Stimulated activated memory B cell treated with anti-CD40 and anti-IgM and Interleukin-4, amounts not matched to agents 10 μg/mL and 1 μg/mL and 100 μg/mL, for 72 hours (primary cell): ENCODE data around the gene PARD3.
"Not testable (repeated sequence)": the region's sequence is repeated elsewhere in the genome, so short reads cannot be mapped to it uniquely, and the experiment has no call there.

Experiments
- ATAC-seq: fragments of 150-1000 bp; cut with Tn5 transposase; 2 replicates; pipeline ENCODE4 v1.10.0; 2021
- H3K27ac Mint-ChIP-seq: one replicate; pipeline ENCODE4 v1.8.0; 2022; ENCODE audit warnings: mild to moderate bottlenecking, mixed read lengths
- H3K27me3 Mint-ChIP-seq: one replicate; pipeline ENCODE4 v1.8.0; 2022; ENCODE audit warnings: mixed read lengths
- H3K36me3 Mint-ChIP-seq: one replicate; pipeline ENCODE4 v1.8.0; 2022; ENCODE audit warnings: mixed read lengths
- H3K4me1 Mint-ChIP-seq: one replicate; pipeline ENCODE4 v1.8.0; 2022; ENCODE audit warnings: mixed read lengths
- H3K4me3 Mint-ChIP-seq: one replicate; pipeline ENCODE4 v1.8.0; 2022; ENCODE audit warnings: mild to moderate bottlenecking, moderate library complexity, mixed read lengths
- H3K9me3 Mint-ChIP-seq: one replicate; pipeline ENCODE4 v1.8.0; 2022; ENCODE audit warnings: mixed read lengths

Gene PARD3

GRCh38 chr10:34756584-34756983, 58.5 kb downstream of the PARD3 start:
- ATAC-seq, result no peak
- Mint-ChIP-seq H3K27ac (no peak overlapping the region), H3K4me3 (no peak overlapping the region), H3K36me3 (no peaks in the 10 kb centered on the region), H3K9me3 (no peaks in the 10 kb centered on the region), H3K4me1 (no peaks in the 10 kb centered on the region), H3K27me3 (no peaks in the 10 kb centered on the region)

DNA sequence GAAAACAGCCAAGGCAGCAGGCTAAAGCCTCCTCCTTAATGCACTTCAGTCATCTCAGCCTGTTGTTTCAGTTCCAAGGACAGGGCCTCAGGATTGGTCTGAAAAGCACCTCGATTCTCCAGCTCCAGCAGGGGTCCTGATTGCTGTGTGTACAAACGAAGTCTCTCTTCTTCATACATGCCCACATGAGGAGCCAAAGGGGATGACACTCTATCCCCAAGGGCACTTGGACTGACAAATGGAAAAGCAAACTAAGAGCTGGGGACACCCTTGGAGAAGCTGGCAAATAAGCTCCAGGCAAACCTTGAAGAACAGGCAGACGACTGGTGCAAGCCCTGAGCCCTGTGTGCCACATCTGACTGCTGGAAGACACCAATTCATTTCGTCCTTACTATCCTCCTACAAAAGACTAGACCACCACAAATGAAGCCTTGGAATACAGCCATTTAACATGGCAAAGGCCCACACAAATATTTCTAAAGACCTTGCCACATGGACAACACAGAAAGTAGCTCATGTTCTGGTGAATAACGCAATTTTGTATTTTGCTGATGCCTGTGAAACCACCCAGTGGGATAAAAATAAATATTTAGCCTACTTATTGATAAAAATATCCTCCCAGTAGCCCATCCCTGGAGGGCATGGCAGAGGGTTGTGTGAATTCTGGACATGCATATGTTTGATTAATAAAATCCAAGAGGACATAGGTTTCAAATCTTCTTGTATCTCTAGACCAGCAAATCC, 61.9 kb downstream of the PARD3 start:
- H3K27ac Mint-ChIP-seq, result no peak overlapping the region
- ATAC-seq, result no peak
- no peaks in the 10 kb centered on the region for H3K4me1 Mint-ChIP-seq
- H3K9me3 Mint-ChIP-seq, result no peaks in the 10 kb centered on the region
- H3K27me3 Mint-ChIP-seq, result no peaks in the 10 kb centered on the region
- no peaks in the 10 kb centered on the region for H3K36me3 Mint-ChIP-seq
- no peak overlapping the region for H3K4me3 Mint-ChIP-seq

DNA sequence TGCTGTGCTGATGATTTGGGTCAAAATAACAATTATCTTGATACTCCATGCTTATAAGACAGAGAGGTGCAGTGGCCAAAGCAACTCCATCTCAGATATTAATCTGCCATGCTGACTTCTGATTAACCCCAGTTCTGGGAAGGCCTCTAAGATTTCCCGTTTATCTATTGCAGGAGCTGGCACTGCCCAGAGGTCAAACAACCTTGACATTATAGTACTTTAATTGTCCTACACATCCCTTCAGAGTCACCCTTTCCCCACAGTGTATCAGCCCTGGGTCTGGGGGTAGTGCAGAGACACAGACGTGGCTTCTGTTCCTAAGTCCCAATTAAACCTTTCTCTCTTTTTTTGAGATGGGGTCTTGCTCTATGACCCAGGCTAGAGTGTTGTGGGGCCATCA, 63.8 kb downstream of the PARD3 start:
- no peaks in the 10 kb centered on the region for H3K36me3 Mint-ChIP-seq
- no peaks in the 10 kb centered on the region for H3K9me3 Mint-ChIP-seq
- H3K27me3 Mint-ChIP-seq, result no peaks in the 10 kb centered on the region
- no peak overlapping the region for H3K27ac Mint-ChIP-seq
- no peak overlapping the region for H3K4me3 Mint-ChIP-seq
- no peaks in the 10 kb centered on the region for H3K4me1 Mint-ChIP-seq
- no peak for ATAC-seq

- H3K4me3 Mint-ChIP-seq, H3K36me3 Mint-ChIP-seq, H3K27me3 Mint-ChIP-seq, H3K27ac Mint-ChIP-seq, H3K4me1 Mint-ChIP-seq, ATAC-seq, H3K9me3 Mint-ChIP-seq: not testable (repeated sequence)
These were observed 64.3 kb downstream of the PARD3 start for GRCh38 chr10:34750795-34751194.

GRCh38 chr10:34748767-34749166, 66.3 kb downstream of the PARD3 start:
- Mint-ChIP-seq H3K9me3 (no peaks in the 10 kb centered on the region), H3K36me3 (no peaks in the 10 kb centered on the region), H3K4me1 (no peaks in the 10 kb centered on the region), H3K27me3 (no peaks in the 10 kb centered on the region), H3K27ac (no peak overlapping the region), H3K4me3 (no peak overlapping the region)
- ATAC-seq, result no peak

- H3K36me3 Mint-ChIP-seq, result no peaks in the 10 kb centered on the region
- no peaks in the 10 kb centered on the region for H3K27me3 Mint-ChIP-seq
- H3K9me3 Mint-ChIP-seq, result no peaks in the 10 kb centered on the region
- ATAC-seq, result no peak
- H3K4me3 Mint-ChIP-seq, result no peak overlapping the region
- H3K27ac Mint-ChIP-seq, result no peak overlapping the region
- no peaks in the 10 kb centered on the region for H3K4me1 Mint-ChIP-seq
These were observed 66.7 kb downstream of the PARD3 start for GRCh38 chr10:34748357-34748756.

- H3K27ac Mint-ChIP-seq, result no peak overlapping the region
- H3K4me1 Mint-ChIP-seq, result no peaks in the 10 kb centered on the region
- ATAC-seq, result no peak
- H3K4me3 Mint-ChIP-seq, result no peak overlapping the region
- H3K36me3 Mint-ChIP-seq, result no peaks in the 10 kb centered on the region
- no peaks in the 10 kb centered on the region for H3K27me3 Mint-ChIP-seq
- no peaks in the 10 kb centered on the region for H3K9me3 Mint-ChIP-seq
These were observed 69.0 kb downstream of the PARD3 start for GRCh38 chr10:34746094-34746493.

- Mint-ChIP-seq H3K4me1 (no peaks in the 10 kb centered on the region), H3K27ac (no peak overlapping the region), H3K27me3 (peaks cover 7% of the 10 kb centered on the region), H3K36me3 (no peaks in the 10 kb centered on the region), H3K4me3 (no peak overlapping the region), H3K9me3 (no peaks in the 10 kb centered on the region)
- no peak for ATAC-seq
These were observed 69.9 kb downstream of the PARD3 start for GRCh38 chr10:34745244-34745643.

GRCh38 chr10:34744590-34744989, 70.5 kb downstream of the PARD3 start:
- no peaks in the 10 kb centered on the region for H3K36me3 Mint-ChIP-seq
- no peak for ATAC-seq
- no peaks in the 10 kb centered on the region for H3K9me3 Mint-ChIP-seq
- no peaks in the 10 kb centered on the region for H3K4me1 Mint-ChIP-seq
- H3K4me3 Mint-ChIP-seq, result no peak overlapping the region
- H3K27ac Mint-ChIP-seq, result no peak overlapping the region
- H3K27me3 Mint-ChIP-seq, result peaks cover 8% of the 10 kb centered on the region

- Mint-ChIP-seq H3K9me3 (no peaks in the 10 kb centered on the region), H3K4me3 (no peak overlapping the region), H3K4me1 (no peaks in the 10 kb centered on the region), H3K36me3 (no peaks in the 10 kb centered on the region), H3K27me3 (peaks cover 8% of the 10 kb centered on the region), H3K27ac (no peak overlapping the region)
- no peak for ATAC-seq
These were observed 71.3 kb downstream of the PARD3 start for GRCh38 chr10:34743814-34744213.

DNA sequence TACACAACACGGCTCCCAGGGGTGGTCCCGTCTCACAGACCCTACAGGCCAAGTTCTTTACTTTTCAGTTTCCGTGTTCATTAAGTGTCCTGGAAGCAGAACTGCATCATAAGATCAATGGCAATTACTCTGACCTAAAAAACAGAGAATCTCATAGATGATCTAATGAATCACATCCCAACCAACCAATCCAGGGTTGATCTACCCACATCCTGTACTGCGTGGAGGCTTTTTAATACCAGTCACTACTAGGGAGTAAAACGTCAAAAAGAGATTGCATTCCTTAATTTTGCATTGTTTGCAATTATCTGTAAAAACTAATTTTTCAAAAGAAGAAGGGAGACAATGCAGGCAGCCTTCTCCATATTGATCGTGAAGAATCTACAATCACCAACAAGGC, 72.6 kb downstream of the PARD3 start:
- Mint-ChIP-seq H3K9me3 (no peaks in the 10 kb centered on the region), H3K27me3 (peaks cover 8% of the 10 kb centered on the region), H3K4me1 (no peaks in the 10 kb centered on the region), H3K36me3 (no peaks in the 10 kb centered on the region), H3K4me3 (no peak overlapping the region), H3K27ac (no peak overlapping the region)
- no peak for ATAC-seq

- H3K36me3 Mint-ChIP-seq, H3K9me3 Mint-ChIP-seq, H3K27ac Mint-ChIP-seq, H3K4me1 Mint-ChIP-seq, H3K4me3 Mint-ChIP-seq, H3K27me3 Mint-ChIP-seq, ATAC-seq: not testable (repeated sequence)
These were observed 74.0 kb downstream of the PARD3 start for GRCh38 chr10:34741087-34741486.

- Mint-ChIP-seq H3K4me1 (no peaks in the 10 kb centered on the region), H3K9me3 (no peaks in the 10 kb centered on the region), H3K4me3 (no peak overlapping the region), H3K27ac (no peak overlapping the region), H3K36me3 (no peaks in the 10 kb centered on the region), H3K27me3 (peaks cover 8% of the 10 kb centered on the region)
- ATAC-seq, result no peak
These were observed 74.8 kb downstream of the PARD3 start for GRCh38 chr10:34740321-34740720.

DNA sequence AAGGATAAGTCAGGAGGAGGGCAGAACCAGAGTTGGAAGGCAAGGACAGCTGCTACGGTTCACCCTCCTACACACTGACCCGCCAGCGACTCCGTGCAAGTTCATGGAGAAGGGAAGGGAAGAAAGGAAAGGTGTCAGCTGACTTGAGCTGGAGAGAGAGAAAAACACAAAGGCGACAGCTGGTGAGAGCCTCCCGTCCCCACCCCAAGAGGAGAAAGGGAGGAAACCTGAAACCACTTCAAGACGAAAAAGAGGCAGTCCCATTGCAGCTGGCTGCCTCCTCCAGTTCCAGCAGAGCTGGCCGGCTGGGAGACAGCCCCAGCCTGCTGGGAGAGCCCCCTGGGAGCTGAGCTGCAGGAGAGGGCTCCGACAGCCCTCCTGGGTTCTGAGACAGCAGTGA, 75.2 kb downstream of the PARD3 start:
- H3K27me3 Mint-ChIP-seq, result peaks cover 8% of the 10 kb centered on the region
- H3K27ac Mint-ChIP-seq, result no peak overlapping the region
- no peak overlapping the region for H3K4me3 Mint-ChIP-seq
- ATAC-seq, result no peak
- H3K36me3 Mint-ChIP-seq, result no peaks in the 10 kb centered on the region
- no peaks in the 10 kb centered on the region for H3K9me3 Mint-ChIP-seq
- H3K4me1 Mint-ChIP-seq, result no peaks in the 10 kb centered on the region

- peaks cover 8% of the 10 kb centered on the region for H3K27me3 Mint-ChIP-seq
- no peaks in the 10 kb centered on the region for H3K9me3 Mint-ChIP-seq
- ATAC-seq, result no peak
- no peaks in the 10 kb centered on the region for H3K36me3 Mint-ChIP-seq
- H3K4me3 Mint-ChIP-seq, result no peak overlapping the region
- no peaks in the 10 kb centered on the region for H3K4me1 Mint-ChIP-seq
- no peak overlapping the region for H3K27ac Mint-ChIP-seq
These were observed 77.3 kb downstream of the PARD3 start for GRCh38 chr10:34737772-34738169.

GRCh38 chr10:34736976-34737771, 77.9 kb downstream of the PARD3 start:
- no peaks in the 10 kb centered on the region for H3K4me1 Mint-ChIP-seq

More at GRCh38 chr10:34736976-34737771, 77.9 kb downstream of the PARD3 start:
- no peak for ATAC-seq
- H3K27ac Mint-ChIP-seq, result no peak overlapping the region
- H3K9me3 Mint-ChIP-seq, result no peaks in the 10 kb centered on the region
- peaks cover 8% of the 10 kb centered on the region for H3K27me3 Mint-ChIP-seq
- no peak overlapping the region for H3K4me3 Mint-ChIP-seq
- no peaks in the 10 kb centered on the region for H3K36me3 Mint-ChIP-seq
